Adrenal gland (tissue), 12 donors: Measurements from ENCODE around the gene CDC42SE1. TPM values are rescaled to one million over a fixed set of nuclear protein-coding genes. Genes with fewer than 3 reads are reported as not detected.

ENCODE experiments used
- DNase-seq, 7 donors: peaks; one replicate each; pipeline ENCODE4 v3.0.0-alpha.2; 2019 to 2020
- H3K27ac ChIP-seq, 5 donors: fragments of 200-600 bp; sonication (generic) in 4 of 5; 1 replicate in 3 of 5; 2 replicates in 2 of 5; pipeline versions ENCODE4 v1.5.1 to v1.8.0; 2016 to 2020; ENCODE audit warnings: mild to moderate bottlenecking in 1 of 5
- H3K27me3 ChIP-seq: fragments of 200-600 bp; 2 replicates; pipeline ENCODE4 v1.8.0; 2021
- H3K36me3 ChIP-seq, 2 donors: fragments of 200-600 bp; replicated peaks in 1 of 2; 1 replicate in 1 of 2; 2 replicates in 1 of 2; pipeline versions ENCODE4 v1.5.1 to v1.8.0; 2018 to 2022
- H3K4me1 ChIP-seq, 2 donors: fragments of 200-600 bp; replicated peaks in 1 of 2; 1 replicate in 1 of 2; 2 replicates in 1 of 2; pipeline versions ENCODE4 v1.5.1 to v1.8.0; 2018 to 2021
- H3K4me3 ChIP-seq, 4 donors: fragments of 200-600 bp; sonication (generic) in 3 of 4; one replicate each; pipeline ENCODE4 v1.5.1; 2016 to 2018
- H3K9me3 ChIP-seq, 3 donors: fragments of 200-600 bp; sonication (generic) in 1 of 3; replicated peaks in 1 of 3; 1 replicate in 2 of 3; 2 replicates in 1 of 3; pipeline versions ENCODE4 v1.5.1 to v1.8.0; 2016 to 2021
- POLR2A ChIP-seq, 2 donors: fragments of 450-650 bp; IDR thresholded peaks; one replicate each; pipeline ENCODE4 v1.6.1; 2017; ENCODE audit warnings: antibody characterized with exemption in 2 of 2, mild to moderate bottlenecking in 2 of 2, moderate library complexity in 1 of 2
- WGBS, 4 donors: extraction: QIAGEN DNeasy Blood & Tissue Kit in 2 of 4; methylation state at CpG; one replicate each; pipeline versions ENCODE4 v1.1.5 to v1.1.7; 2013 to 2017; 5-methylcytosine and 5-hydroxymethylcytosine counted together
- intact Hi-C, 2 donors: fragments of 100-400 bp; cut with DNase I; formaldehyde crosslinking; loops; one replicate each; pipeline versions ENCODE4 v1.14.1 to v1.15.0; 2022 to 2023
- polyA plus RNA-seq, 3 donors: library from polyadenylated mRNA; stranded (reverse); fragments of 200-250 nt in 2 of 3; fragments of 350-450 nt in 1 of 3; fragmentation: Illumina TruSeq in 1 of 3; extraction: RNeasy Lipid Tissue Mini Kit (QIAGEN cat#74804) in 1 of 3; gene quantifications; one replicate each; pipeline ENCODE4 v1.2.3, GENCODE V29; 2013 to 2014
- total RNA-seq, 9 donors: library from RNA; depleted of rRNA in 4 of 9; stranded (reverse); fragments of >200 nt in 4 of 9; fragments of 120-200 nt in 1 of 9; fragmentation: NEBNext Ultra II Directional in 1 of 9; extraction: Animal tissue kit (Norgen Biotek cat#: 25700) in 1 of 9; gene quantifications; one replicate each; pipeline versions ENCODE4 v1.1.0 to v1.2.4, GENCODE V29; 2013 to 2023
- TF ChIP-seq, protein P1 (sequence below), 6 experiments: fragments of 450-650 bp in 4 of 6; fragments of 200-600 bp in 2 of 6; sonication (generic) in 1 of 6; IDR thresholded peaks; 1 replicate in 5 of 6; 2 replicates in 1 of 6; pipeline versions ENCODE4 v1.5.1 to v1.8.0; 2016 to 2021; ENCODE audit warnings: antibody characterized with exemption in 6 of 6, mild to moderate bottlenecking in 2 of 6, moderate library complexity in 1 of 6
- donor health status: healthy with polysubstance abuse.
- donor health status: Bipolar disorder and iron deficiency.
- donor health status: DM: yes; HTN: yes; CAD: no.
- donor health status: DM: no; HTN: no; CAD: no.
- donor health status: DM: no; HTN: no; CAD: no.
- donor health status: DM: yes; HTN: yes; CAD: no.

CDC42SE1 gene
- total and polyA plus RNA-seq, 12 donors: 45.5 to 125 (median 85.9) TPM

DNA sequence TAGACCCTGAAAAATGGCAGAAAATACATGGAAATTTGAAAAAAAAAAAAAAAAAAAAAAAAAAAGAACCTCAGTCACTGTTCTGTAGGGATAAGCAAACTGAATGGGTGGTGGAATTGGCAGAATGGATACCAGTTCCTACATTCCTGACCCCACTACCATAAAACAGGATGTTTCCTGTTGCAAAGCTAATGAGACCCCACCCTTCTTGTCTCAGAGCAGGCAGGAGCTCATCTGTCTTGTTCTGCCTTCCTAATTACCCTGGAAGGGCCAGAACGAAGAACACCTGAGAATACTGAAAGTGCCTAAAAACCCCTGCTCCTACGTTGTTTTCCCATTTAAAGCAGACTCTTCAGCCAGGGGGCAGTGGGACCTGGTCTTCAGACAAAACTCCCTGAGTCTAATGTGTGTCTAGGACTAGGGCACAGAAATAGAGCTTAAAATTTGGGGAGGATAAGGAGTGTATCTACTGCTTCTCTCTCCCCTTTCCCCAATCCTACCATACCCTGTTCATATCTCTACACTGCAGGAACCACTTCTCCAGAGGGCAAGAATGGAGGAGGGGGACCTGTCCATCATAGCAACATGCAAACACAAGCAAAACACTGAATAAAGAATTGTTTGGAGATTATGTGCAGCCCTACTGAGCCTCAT is 7.9 kb downstream of the CDC42SE1 start:
- TF ChIP-seq, protein P1, sequence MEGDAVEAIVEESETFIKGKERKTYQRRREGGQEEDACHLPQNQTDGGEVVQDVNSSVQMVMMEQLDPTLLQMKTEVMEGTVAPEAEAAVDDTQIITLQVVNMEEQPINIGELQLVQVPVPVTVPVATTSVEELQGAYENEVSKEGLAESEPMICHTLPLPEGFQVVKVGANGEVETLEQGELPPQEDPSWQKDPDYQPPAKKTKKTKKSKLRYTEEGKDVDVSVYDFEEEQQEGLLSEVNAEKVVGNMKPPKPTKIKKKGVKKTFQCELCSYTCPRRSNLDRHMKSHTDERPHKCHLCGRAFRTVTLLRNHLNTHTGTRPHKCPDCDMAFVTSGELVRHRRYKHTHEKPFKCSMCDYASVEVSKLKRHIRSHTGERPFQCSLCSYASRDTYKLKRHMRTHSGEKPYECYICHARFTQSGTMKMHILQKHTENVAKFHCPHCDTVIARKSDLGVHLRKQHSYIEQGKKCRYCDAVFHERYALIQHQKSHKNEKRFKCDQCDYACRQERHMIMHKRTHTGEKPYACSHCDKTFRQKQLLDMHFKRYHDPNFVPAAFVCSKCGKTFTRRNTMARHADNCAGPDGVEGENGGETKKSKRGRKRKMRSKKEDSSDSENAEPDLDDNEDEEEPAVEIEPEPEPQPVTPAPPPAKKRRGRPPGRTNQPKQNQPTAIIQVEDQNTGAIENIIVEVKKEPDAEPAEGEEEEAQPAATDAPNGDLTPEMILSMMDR (IDR thresholded peaks at IDR 0.05): no peak
- TF ChIP-seq POLR2A (IDR thresholded peaks at IDR 0.05): no peak
- H3K27me3 ChIP-seq: no peaks in the 10 kb centered on the region
- no peak overlapping the region for H3K4me3 ChIP-seq
- intact Hi-C loops: no loop called here
- WGBS, 4 donors: 79 to 83% (median 82%) methylated on average over 2 of the region's 2 CpGs
- H3K36me3 ChIP-seq: peaks cover 0 to 51% of the 10 kb centered on the region in 2 donors
- H3K4me1 ChIP-seq: peaks cover 18 to 42% of the 10 kb centered on the region in 2 donors
- no peak overlapping the region for H3K27ac ChIP-seq
- no peaks in the 10 kb centered on the region for H3K9me3 ChIP-seq
- DNase-seq: no peak

DNA sequence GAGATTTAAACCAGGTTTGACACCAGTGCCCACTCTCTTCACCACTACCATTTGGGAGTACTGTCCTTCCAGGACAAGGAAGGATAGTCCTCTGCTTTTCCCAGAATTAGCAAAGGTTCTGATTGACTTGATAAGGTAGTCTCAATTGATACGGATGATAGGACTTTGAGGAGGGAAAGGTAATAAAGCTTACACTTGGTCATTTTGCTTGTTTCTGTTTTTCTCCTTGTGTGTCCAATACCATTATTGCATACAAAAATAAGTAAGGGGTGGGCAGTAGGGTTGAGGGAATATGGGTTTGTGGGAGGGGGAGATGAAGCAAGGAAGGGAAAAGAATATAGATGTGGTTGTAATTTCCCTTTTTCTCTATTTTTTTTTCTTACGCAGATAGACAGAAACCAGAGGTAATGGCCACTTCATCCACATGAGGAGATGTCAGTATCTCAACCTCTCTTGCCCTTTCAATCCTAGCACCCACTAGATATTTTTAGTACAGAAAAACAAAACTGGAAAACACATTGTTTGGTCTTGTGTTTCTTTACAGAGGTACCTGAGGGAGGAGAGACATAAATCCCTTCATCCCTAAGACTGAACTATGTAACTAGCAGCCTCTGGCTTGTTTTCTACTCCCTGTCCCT is 9.3 kb downstream of the CDC42SE1 start:
- peaks cover 11 to 29% of the 10 kb centered on the region in 2 donors for H3K4me1 ChIP-seq
- intact Hi-C loops: no loop called here

DNA sequence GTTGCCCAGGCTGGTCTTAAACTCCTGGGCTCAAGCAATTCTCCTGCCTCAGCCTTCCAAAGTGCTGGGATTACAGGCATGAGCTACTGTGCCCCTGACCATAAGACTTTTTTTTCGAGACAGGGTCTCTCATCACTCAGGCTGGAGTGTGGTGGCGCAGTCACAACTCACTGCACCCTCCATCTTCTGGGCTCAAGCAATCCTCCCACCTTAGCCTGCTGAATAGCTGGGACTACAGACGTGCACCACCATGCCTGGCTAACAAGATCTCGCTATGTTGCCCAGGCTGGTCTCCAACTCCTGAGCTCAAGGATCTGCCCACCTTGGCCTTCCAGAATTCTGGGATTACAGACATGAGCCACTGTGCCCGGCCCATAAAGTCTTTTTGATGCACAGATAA is 10.0 kb downstream of the CDC42SE1 start:
- intact Hi-C loops: no loop called here
- no peak overlapping the region for H3K4me3 ChIP-seq
- no peaks in the 10 kb centered on the region for H3K27me3 ChIP-seq
- H3K9me3 ChIP-seq: no peaks in the 10 kb centered on the region
- H3K27ac ChIP-seq: no peak overlapping the region
- peaks cover 0 to 32% of the 10 kb centered on the region in 2 donors for H3K36me3 ChIP-seq
- WGBS, 4 donors: 85 to 92% (median 90%) methylated on average over 5 of the region's 5 CpGs
- DNase-seq: no peak
- H3K4me1 ChIP-seq: peaks cover 11 to 28% of the 10 kb centered on the region in 2 donors
- TF ChIP-seq POLR2A (IDR thresholded peaks at IDR 0.05): no peak
- TF ChIP-seq, protein P1 (IDR thresholded peaks at IDR 0.05): no peak

More for the DNA sequence above, 9.3 kb downstream of the CDC42SE1 start:
- no peak for DNase-seq
- H3K27ac ChIP-seq: no peak overlapping the region
- no peak for TF ChIP-seq POLR2A (IDR thresholded peaks at IDR 0.05)
- TF ChIP-seq, protein P1 (IDR thresholded peaks at IDR 0.05): no peak
- peaks cover 0 to 39% of the 10 kb centered on the region in 2 donors for H3K36me3 ChIP-seq
- WGBS, 4 donors: 76 to 90% (median 86%) methylated on average over 2 of the region's 2 CpGs
- H3K4me3 ChIP-seq: no peak overlapping the region
- H3K27me3 ChIP-seq: no peaks in the 10 kb centered on the region
- H3K9me3 ChIP-seq: no peaks in the 10 kb centered on the region

DNA sequence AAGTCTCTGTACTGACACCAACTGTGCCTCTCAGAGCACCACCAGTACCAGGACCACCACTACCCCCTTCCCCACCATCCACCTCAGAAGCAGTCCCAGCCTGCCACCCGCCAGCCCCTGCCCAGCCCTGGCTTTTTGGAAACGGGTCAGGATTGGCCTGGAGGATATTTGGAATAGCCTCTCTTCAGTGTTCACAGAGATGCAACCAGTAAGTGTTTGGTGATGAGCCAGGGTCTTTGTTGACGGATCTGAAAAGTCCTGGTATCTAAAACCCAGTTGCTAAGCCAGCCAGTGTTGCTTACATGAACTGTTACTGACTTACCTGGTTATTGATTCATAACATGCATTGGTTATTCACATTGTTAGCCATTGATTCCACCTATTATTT is 10.8 kb downstream of the CDC42SE1 start:
- H3K27me3 ChIP-seq: no peaks in the 10 kb centered on the region
- no peaks in the 10 kb centered on the region for H3K9me3 ChIP-seq
- TF ChIP-seq POLR2A (IDR thresholded peaks at IDR 0.05): no peak
- TF ChIP-seq, protein P1 (IDR thresholded peaks at IDR 0.05): peak in 4 of 6 experiments; percentile 45 to 60 (median 54)
- peak overlapping the region in 4 of 5 donors; percentile 67 to 95 (median 90) for H3K27ac ChIP-seq
- H3K4me3 ChIP-seq: peak overlapping the region in 2 of 4 donors; percentile 92
- peaks cover 11 to 28% of the 10 kb centered on the region in 2 donors for H3K4me1 ChIP-seq
- 4 to 12% (median 11%) methylated on average over 2 to 3 of the region's 3 CpGs; no CpG with 5 or more reads in 1 of the 4 donors for WGBS, 4 donors
- peaks cover 0 to 24% of the 10 kb centered on the region in 2 donors for H3K36me3 ChIP-seq
- no peak for DNase-seq
- intact Hi-C loops: no loop called here
